AG20443 (cell line): Measurements from ENCODE around the gene FOXE1.

Experiments used
- DNase-seq: peaks from one replicate; pipeline ENCODE4 v3.0.0; 2012; ENCODE audit warnings: low spot score, mixed read lengths

FOXE1 gene

GRCh38 chr9:97853056-97853843 lies at the start of gene FOXE1:
Gene FOXE1 (plus strand): TSS chr9:97853226. CDS start chr9:97853915, 689 bp downstream.
- no peak for DNase-seq

- no peak for DNase-seq
These were observed 49.0 kb upstream of the FOXE1 start for GRCh38 chr9:97804059-97804365.

GRCh38 chr9:97806721-97807120 lies 46.3 kb upstream of the FOXE1 start:
- DNase-seq: no peak

- no peak for DNase-seq
These were observed 45.3 kb upstream of the FOXE1 start for GRCh38 chr9:97807681-97808080.

GRCh38 chr9:97808415-97808814 lies 44.6 kb upstream of the FOXE1 start:
- no peak for DNase-seq

GRCh38 chr9:97808972-97809371 lies 44.1 kb upstream of the FOXE1 start:
- DNase-seq: no peak

GRCh38 chr9:97809666-97810344 lies 43.2 kb upstream of the FOXE1 start:
- no peak for DNase-seq

GRCh38 chr9:97811533-97812246 lies 41.3 kb upstream of the FOXE1 start:
- peak; percentile 54 for DNase-seq

- DNase-seq: no peak
These were observed 40.8 kb upstream of the FOXE1 start for GRCh38 chr9:97812247-97812543.

- no peak for DNase-seq
These were observed 40.0 kb upstream of the FOXE1 start for GRCh38 chr9:97813072-97813471.

- DNase-seq: no peak
These were observed 33.3 kb upstream of the FOXE1 start for GRCh38 chr9:97819735-97820134.

GRCh38 chr9:97820373-97820772 lies 32.7 kb upstream of the FOXE1 start:
- no peak for DNase-seq

- no peak for DNase-seq
These were observed 21.9 kb upstream of the FOXE1 start for GRCh38 chr9:97830884-97831829.

GRCh38 chr9:97831843-97832636 lies 21.0 kb upstream of the FOXE1 start:
- DNase-seq: no peak

GRCh38 chr9:97840521-97840920 lies 12.5 kb upstream of the FOXE1 start:
- no peak for DNase-seq

- DNase-seq: no peak
These were observed 10.1 kb upstream of the FOXE1 start for GRCh38 chr9:97842960-97843359.

GRCh38 chr9:97845130-97845529 lies 7.9 kb upstream of the FOXE1 start:
- no peak for DNase-seq

GRCh38 chr9:97845763-97846162 lies 7.3 kb upstream of the FOXE1 start:
- no peak for DNase-seq

GRCh38 chr9:97846347-97846746 lies 6.7 kb upstream of the FOXE1 start:
- no peak for DNase-seq

- DNase-seq: no peak
These were observed 5.4 kb upstream of the FOXE1 start for GRCh38 chr9:97847474-97848214.

GRCh38 chr9:97848215-97848479 lies 4.9 kb upstream of the FOXE1 start:
- DNase-seq: no peak
